Glomerular visceral epithelial cell (primary cell): ENCODE data around the gene STAT6.
A peak's percentile ranks its signal among the peaks of the same experiment; 100 is the strongest.

Experiments used
- DNase-seq: peaks from one replicate; pipeline ENCODE4 v3.0.0-alpha.2; 2016; ENCODE audit errors: extremely low spot score

STAT6 gene

DNA sequence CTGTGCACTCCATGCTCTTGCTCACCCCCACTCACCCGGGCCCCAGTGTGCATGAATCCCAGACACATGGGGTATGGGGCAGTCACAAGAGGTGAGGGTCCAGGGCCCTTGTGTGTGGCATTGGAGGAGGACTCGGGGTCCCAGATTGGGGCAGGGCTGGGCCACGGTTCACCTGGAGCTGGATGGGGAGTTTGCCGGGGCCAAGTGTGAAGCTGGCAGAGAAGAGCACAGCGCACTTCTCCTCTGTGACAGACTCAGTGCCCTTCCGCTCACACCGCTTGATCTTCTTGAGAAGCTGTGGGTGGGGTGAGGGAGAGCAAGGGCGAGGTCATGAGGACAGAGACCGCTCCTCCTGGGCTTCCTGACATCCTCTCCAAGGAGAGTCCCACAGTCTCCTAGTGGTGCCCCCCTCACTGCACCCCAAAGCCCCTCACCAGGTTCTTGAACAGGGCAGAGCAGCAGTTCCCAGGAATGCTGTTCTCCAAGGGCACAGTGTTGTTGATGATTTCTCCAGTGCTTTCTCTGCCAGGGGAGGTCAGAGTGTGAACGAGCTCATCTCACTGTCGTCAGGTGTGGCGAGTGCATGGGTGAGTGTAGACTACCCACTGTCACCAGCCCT lies 6.8 kb downstream of the STAT6 start:
- no peak for DNase-seq

DNA sequence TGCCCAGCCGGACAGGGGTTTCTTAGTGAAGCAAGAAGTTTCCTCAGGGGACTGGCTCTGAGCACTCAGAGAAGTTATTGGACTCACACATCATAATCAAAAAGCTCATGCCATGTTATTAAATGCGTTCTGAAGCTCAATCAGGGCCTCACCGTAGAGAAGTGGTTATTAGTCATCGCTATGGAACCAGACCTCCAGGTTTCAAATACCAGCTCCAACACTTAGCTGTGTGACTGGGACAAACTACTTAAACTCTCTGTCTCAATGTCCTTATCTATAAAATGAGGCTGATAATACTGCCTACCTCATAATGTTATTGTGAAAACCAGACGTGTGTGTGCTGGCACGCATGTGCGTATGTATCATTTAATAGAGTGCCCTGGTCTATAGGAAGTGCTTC lies 7.3 kb downstream of the STAT6 start:
- no peak for DNase-seq

DNA sequence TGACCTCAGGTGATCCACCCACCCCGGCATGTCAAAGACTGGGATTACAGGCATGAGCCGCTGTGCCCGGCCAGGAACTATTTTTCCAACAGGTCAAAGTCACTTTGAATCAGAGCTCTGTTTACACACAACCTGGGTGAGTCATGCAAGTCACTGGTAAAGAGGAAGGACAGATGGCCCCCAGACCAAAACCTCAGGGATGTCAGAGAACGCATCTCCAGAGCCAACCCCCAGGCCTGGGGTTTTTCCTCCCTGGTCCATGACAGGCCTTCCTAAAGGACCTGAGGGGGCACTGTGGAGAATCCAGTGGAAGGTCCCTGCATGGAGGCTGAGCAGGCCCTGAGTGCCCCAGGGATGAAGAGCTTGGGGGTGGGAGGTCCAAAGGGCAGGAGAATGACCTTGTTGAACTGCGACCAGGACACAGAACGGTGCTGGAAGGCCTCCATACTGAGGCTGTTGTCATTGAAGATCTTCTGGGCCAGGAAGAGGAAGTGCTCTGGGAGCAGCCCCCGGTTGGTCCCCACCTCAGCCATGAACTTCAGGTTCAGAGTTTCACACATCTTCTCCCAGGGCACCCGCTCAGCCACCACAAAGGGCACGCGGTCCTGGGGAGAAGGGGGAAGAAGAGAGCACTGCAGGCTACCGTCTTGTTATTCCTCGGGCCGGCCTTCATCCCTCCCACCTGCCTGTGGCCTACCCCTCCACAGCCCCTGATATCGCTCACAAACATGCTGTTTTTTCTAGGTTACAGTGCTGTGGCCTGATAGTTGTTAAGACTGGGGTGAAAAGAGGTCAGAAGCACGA lies 9.1 kb downstream of the STAT6 start:
- no peak for DNase-seq

DNA sequence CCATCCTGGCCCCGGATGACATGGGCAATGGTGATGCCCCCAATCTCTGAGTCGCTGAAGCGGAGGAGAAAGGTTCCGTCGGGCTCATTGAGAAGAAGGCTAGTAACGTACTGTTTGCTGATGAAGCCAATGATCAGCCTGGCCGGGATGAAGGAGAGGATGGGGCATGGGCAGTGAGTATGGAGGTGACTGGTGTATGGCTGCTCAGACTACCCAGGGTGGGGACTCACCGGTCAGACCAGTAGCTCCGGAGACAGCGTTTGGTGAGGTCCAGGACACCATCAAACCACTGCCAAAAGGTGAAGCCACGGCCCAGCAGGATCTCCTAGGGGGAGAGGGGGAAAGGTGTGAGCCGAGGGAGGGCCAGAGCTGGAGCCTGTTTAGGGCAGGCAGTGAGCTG lies 11.4 kb downstream of the STAT6 start:
- no peak for DNase-seq

DNA sequence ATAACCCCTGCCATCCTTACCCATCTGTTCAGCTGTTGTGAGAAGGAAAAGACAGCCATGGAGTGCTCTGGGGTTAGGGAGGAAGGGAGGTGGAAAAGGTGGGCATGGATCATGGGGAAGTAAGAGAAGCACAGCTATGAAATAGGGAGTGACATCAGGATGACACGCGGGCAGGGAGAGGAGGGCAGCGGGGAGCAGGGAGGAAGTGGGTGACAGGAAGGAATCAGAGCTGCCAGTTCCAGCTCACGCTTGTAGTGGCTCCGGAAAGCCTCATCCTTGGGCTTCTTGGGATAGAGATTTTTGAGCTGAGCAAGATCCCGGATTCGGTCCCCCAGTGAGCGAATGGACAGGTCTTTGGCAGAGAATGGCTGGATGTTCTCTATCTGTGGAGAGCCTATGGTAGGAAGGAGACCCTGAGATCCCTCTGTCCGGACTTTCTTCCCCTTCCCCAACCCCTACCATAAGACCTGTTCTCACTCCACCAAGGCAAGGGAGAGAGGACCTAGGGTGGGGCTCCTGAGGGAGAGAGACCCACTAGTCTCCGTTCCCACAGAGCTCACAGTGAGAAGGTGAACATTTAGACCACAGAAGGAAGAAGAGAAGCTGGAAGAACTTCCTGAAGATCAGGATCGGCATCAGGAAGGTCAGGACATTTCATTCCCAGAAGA lies 12.0 kb downstream of the STAT6 start:
- DNase-seq = no peak

DNA sequence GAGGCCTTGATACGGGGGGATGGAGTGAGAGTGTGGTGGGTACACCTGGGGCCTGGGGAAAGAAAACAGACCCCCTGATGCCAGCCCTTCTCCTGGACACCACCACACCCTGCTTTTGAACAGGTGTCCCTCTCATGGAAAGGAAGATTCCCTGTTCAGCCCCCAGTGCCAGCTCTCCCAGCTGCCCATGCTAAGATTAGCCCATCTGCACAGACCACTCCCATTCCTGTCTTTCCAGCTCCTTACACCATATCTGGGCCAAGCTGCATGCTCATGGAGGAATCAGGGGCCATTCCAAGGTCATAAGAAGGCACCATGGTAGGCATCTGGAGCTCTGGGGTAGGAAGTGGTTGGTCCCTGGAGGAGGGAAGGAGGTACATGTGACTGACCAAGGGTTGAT lies 12.6 kb downstream of the STAT6 start:
- DNase-seq = no peak

DNA sequence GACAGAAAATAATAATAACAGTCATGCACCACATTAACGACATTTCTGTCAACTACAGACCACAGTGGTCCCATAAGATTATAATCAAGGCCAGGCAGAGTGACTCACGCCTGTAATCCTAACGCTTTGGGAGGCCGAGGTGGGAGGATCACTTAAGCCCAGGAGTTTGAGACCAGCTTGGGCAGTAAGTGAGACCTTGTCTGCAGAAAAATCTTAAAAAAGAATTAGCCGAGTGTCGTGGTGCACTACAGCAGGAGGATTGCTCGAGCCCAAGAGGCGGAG lies 13.7 kb downstream of the STAT6 start:
- DNase-seq = no peak

DNA sequence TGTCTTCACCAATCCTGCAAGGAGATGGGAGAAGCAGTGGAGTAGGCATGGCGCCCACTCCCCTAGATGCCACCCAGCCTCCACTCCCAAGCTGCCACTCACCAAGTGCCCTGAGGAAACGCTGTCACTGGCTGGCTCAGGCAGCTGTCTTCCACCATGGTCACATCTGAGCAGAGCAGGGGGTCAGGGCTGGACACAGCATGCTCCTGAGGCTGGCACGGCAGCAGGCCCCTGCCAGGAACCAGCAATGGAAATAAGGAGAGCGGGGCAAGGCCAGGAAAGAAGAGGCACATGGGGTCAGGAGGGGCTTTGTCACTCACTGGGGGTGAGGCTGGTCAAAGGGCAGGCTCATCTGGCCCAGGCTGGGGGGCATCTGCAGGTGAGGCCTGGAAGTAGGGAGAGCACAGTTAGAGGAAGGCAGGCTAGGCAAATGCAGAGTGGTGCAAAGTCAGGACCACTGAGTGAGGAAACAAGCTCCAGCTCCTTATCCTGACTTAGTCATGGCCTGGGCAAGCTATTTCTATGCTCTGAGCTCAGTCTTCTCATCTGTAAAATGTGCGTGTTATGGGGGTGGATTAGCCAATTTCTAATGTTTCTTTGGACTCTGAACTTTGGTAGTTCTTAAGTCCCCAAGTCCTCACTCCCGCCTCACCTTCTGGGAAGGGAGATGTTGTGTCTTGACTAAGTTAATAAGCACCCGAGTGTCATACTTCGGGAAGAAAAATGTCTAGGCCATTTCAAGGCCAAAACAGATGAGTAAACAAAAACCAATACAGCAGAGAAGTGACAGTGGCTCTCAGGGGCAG lies 14.2 kb downstream of the STAT6 start:
- DNase-seq = no peak

DNA sequence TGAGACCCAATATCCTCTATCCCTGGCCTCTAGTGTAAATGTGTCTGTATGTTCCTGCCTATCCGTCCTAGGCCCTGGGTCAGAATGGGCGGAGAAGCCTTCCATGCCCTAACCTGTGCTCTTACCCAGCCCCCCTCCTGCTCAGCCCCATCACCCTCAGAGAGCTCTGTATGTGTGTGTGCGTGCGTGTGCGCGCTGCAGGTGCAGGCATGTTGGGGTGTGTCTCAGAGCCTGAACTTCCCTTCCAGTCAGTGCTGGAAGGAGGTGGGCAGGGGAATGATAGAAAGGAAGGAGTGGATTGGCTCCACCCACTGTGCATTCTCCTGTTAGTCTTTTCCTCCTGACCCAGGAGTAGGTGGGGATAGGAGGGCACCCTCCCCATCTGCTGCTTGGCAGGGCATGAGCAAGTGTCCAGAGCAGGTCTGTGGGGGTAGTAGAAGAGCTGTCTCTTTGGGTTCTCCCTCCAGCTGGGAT lies 15.0 kb downstream of the STAT6 start:
- DNase-seq = peak; percentile 49

DNA sequence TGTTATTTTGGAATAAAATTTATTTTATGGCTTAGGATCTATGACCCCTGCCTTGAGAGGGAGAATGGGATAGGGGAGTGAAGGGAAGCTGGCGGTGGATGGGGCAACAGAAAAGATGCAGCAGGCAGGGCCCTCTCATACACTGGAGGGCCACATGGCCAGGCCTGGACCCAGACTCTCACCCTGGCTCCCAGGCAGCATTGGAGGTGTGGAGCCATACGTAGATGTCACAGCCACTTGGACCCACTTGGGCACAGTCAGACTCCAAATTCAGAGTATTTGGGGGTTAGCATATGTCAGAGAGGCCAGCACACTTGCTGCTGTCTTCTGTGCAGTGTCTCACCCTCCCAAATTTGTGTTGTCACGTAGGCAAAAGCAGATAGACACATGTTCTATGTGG lies 15.7 kb downstream of the STAT6 start:
- no peak for DNase-seq

DNA sequence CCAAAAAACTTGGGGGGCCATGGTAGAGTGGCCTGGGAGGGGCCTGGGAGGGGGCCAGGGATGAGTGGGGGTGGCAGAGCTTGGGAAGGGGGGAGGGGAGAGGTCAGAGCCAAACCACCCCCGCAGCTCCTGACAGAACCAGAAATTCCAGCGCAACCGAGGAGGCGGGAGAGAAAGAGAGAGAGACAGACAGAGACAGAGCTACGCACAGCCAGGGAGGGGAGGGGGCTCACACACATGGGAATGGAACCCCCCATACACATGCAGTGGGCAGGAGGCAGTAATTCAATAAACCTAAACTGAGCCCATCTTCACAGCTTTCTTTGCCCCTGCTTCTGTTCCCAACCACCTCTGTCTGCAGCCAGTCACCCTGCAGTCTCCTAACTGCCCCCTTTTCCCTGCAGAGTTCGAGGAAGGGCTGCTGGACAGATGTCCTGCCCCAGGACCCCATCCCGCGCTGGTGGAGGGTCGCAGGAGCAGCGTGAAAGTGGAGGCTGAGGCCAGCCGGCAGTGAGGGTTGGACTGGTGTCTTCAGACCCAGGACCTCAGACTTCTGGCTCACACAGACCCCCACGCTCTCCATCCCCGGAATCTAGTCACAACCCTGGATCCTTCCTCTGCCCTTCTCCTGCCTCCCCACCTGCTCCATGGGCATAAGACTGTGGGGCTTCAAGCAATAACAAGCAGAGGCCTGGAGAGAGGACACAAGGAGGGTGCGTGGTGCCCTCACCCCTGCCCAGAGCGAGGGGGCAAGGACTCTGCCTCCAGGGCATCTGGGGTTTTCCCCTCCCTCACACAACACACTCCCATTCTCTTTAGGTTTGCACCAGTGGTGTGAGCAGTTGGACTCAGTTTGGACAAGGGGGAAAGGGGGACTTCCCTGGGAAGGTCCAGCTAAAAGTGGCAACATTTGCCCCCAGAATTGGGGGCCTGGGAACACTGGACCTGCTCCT lies 16.7 kb downstream of the STAT6 start:
- no peak for DNase-seq

DNA sequence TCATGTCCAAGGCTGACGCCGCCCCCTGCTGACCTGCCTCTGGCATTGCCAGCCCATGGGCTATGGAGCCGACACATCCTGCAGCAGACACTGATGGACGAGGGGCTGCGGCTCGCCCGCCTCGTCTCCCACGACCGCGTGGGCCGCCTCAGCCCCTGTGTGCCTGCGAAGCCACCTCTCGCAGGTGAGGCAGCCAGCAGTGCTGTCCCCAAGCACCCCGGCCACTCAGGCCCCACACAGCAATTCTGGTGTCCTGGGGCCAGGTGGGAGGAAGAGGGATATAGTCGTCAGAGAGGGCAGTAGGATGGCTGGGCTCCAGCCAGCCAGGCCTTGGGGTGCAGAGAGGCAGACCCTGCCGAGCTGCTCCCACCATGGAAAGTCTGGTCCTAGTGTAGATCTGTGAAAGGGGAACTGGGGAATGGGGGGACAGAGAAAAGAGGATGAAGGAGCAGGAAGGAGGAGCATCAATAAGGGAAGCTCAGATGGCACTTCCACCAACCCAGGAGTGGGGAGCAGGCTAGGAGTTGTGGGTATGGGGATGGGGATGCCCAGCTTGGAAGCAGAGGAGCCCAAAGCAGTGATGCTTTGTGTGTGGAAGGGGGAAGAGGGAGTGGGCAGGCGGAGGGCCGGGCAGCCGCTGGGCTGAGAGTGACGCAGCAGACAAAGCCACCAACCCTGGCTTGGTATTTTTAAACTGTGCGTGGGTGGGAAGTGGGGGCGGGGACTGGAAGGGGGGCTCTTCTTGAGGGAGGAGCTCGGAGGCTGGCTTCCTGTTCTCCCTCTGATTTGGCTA lies 17.6 kb downstream of the STAT6 start:
- DNase-seq = no peak

DNA sequence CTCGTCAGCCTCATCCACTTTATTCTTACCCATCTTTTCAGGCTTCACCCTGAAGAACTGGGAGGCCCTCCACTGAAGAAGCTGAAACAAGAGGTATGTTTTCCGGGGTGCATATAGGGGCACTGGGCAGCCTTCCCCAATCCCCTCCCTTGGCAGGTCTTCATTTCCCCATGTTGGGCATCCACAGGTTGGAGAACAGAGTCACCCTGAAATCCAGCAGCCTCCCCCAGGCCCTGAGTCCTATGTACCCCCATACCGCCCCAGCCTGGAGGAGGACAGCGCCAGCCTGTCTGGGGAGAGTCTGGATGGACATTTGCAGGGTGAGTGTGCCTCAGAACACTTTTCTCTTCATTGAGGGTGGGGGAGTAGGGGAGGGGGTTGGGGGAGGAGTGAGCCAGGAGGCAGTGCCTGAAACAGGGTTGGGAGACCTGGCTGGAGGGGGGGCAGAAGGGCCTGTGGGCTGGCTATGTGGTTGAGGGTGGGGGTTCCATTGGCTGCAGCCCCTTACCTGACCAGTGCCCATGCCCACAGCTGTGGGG lies 18.2 kb downstream of the STAT6 start:
- DNase-seq = peak; percentile 36

DNA sequence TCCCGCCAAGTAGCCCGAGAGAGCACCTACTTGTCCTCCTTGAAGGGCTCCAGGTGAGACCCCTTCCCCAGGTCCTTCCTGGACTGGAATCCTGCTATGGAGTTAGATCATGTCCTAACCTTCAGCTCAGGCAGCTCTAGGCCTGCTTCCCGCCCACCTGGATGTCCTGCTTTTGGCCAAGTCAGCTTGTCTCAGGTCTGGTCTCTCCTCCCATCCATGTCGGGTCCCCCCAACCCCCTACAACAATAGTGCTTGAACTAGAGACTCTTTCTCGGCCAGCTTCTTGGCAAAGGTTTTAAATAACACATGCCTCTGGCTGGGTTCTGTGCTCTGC lies 18.7 kb downstream of the STAT6 start:
- no peak for DNase-seq

DNA sequence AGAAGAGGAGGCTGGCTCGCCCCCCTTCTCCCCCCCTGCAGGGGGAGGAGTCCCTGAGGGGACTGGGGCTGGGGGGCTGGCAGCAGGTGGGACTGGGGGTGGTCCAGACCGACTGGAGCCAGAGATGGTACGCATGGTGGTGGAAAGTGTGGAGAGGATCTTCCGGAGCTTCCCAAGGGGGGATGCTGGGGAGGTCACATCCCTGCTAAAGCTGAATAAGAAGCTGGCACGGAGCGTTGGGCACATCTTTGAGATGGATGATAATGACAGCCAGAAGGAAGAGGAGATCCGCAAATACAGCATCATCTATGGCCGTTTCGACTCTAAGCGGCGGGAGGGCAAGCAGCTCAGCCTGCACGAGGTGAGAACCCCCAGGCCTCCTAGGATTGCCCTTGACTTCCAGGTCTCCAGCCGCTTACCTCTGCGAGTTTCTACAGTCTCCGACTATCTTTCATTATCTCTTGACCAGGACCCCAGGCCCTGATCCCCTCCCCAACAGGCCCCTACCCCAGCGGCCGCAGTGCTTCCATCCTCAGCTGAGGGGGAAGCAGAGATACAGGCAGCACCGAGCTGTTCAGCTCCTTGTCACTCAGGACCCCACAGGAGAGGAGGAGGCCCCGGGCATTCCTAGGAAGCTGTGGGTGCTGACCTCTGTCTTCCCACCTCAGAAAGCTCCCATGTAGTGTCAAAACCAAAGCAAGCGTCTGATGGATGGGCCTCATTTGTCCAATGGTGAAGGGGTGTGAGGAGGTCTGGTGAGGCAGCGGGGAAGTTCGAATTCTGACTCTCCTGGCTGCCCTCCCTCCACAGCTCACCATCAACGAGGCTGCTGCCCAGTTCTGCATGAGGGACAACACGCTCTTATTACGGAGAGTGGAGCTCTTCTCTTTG lies 19.3 kb downstream of the STAT6 start:
- no peak for DNase-seq

DNA sequence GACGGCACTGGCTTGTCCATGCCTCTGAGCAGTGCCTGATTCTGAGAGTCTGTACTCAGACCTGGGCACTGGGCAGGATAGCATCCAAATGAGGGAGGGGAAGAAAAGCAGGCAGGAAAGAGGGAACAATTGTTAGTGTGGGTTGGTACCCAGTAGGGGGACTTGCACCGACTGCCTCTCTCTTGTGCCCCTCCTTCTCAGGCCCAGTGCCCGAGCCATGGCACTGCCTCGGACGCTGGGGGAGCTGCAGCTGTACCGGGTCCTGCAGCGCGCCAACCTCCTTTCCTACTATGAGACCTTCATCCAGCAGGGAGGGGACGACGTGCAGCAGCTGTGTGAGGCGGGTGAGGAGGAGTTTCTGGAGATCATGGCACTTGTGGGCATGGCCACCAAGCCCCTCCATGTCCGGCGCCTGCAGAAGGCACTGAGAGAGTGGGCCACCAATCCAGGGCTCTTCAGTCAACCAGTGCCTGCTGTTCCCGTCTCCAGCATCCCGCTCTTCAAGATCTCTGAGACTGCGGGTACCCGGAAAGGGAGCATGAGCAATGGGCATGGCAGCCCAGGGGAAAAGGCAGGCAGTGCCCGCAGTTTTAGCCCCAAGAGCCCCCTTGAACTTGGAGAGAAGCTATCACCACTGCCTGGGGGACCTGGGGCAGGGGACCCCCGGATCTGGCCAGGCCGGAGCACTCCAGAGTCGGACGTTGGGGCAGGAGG lies 20.1 kb downstream of the STAT6 start:
- no peak for DNase-seq

DNA sequence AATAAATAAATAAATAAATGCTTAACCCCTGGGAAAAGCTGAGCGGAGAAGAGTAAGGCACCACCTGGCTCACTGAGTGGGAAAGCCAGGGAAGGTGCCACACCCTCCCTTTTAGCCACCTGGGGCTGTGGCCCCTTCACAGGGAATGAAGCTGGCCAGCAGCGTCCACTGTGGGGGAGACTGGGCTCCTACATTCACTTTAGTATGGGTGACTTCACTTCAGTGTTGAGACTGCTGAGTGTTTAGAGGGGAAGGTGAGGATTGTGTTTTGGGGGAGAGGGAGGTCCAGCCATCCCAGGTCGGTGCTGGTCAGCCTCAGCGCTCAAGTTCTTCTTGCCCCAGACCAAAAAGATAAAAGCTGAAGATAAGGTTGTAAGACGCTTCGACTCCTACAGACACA lies 20.7 kb downstream of the STAT6 start:
- no peak for DNase-seq
